HepG2 (cell line): ENCODE measurements around the gene ARHGAP10. TPM values are rescaled to one million over a fixed set of nuclear protein-coding genes. Genes with fewer than 3 reads are reported as not detected.

Source experiments
- FOXK2 ChIP-seq: fragments of 450-650 bp; IDR thresholded peaks from 2 replicates; pipeline ENCODE4 v1.6.1; 2016
- NCOA1 ChIP-seq: sonication (generic); formaldehyde crosslinking; IDR thresholded peaks from 2 replicates; pipeline ENCODE4 v1.9.0; 2021; ENCODE audit warnings: missing genetic modification reagents
- RFXAP ChIP-seq: sonication (generic); formaldehyde crosslinking; IDR thresholded peaks from 2 replicates; pipeline ENCODE4 v1.4.0; 2020; ENCODE audit warnings: missing genetic modification reagents, borderline replicate concordance
- ZNF841 ChIP-seq: sonication (generic); formaldehyde crosslinking; IDR thresholded peaks from 2 replicates; pipeline ENCODE4 v1.8.1; 2023; ENCODE audit warnings: missing genetic modification reagents, borderline replicate concordance
- polyA plus RNA-seq, 8 experiments: library from polyadenylated mRNA; depleted of rRNA in 3 of 8; stranded (reverse) in 7 of 8; unstranded in 1 of 8; fragments of >200 nt; fragmentation: Illumina TruSeq in 4 of 8; extraction: Trizol in 4 of 8; gene quantifications; 2 replicates each; pipeline versions ENCODE4 v1.2.1 to v1.2.3, GENCODE V29; 2011 to 2016; ENCODE audit warnings: low read depth in 4 of 8, missing spikeins in 1 of 8, mixed read lengths in 1 of 8; ENCODE audit not compliant: insufficient read depth in 1 of 8
- total RNA-seq, 5 experiments: library from RNA; depleted of rRNA; stranded (reverse); fragments of >200 nt; fragmentation: Illumina TruSeq; extraction: Trizol; gene quantifications; 2 replicates each; pipeline ENCODE4 v1.2.3, GENCODE V29; 2016; ENCODE audit warnings: low read depth in 1 of 5
- TF ChIP-seq, protein P1 (sequence below): IDR thresholded peaks from 2 replicates; pipeline ENCODE4 v1.4.0; 2020; ENCODE audit warnings: mild to moderate bottlenecking, missing genetic modification reagents
- TF ChIP-seq, protein P2 (sequence below): sonication (generic); formaldehyde crosslinking; IDR thresholded peaks from 2 replicates; pipeline ENCODE4 v1.8.1; 2023; ENCODE audit warnings: mild to moderate bottlenecking, missing genetic modification reagents, borderline replicate concordance
- TF ChIP-seq, protein P3 (sequence below): sonication (generic); formaldehyde crosslinking; IDR thresholded peaks from 2 replicates; pipeline ENCODE4 v1.5.0; 2020; ENCODE audit warnings: mild to moderate bottlenecking, missing genetic modification reagents, moderate library complexity

Gene ARHGAP10
- total and polyA plus RNA-seq, 2 of the 13 experiments (the other 11 are each of a cell fraction or from before 2014, with no cell fraction given) = 0.45 to 1.6 TPM

DNA sequence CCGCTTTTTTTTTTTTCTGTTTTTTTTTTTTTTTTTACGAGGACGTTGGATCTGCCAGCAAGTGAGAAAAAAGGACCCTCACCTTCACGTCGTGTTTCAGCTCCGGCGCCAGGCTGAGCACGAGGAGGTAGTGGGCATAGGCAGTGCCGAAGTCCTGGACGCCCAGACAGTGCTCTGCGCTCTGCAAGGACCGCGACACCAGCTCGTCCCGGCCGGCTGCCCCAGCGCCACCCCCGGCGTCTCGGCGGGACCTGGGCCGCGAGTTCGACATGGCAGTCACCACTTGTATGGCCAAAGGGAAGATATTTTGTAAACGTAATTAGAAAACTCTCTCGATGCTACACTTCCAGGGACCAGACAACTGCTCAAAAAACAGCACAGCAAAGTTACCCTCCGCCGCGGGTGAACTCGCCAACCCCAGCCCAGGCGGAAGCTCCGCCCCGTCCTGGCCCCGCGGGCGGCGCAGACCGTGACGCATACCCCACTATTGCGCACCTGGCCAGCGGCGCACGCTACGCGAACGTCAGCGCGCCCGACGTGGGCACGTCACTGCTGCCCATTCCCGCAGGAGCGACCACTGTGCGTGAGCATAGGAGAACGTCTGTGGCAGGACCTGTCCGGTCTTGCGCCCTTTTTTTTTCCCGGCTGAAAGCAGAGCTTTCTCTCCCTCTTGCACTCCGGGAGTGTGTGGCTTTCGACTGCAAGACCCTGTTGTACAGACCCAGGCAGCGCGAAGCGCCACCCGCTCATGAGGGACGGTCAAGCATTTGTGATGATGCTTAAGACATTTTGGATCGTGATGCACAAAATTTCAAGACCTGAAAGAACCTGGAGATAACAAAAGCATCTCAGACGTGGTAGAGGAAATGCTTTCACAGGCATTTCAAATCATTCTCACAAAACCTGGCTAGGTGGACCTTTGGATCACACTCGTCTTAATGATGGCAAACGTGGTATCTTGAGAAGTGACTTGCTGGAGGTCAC lies 47.9 kb upstream of the ARHGAP10 start, which contains the start of gene PRMT9 (continued):
- TF ChIP-seq, protein P1, sequence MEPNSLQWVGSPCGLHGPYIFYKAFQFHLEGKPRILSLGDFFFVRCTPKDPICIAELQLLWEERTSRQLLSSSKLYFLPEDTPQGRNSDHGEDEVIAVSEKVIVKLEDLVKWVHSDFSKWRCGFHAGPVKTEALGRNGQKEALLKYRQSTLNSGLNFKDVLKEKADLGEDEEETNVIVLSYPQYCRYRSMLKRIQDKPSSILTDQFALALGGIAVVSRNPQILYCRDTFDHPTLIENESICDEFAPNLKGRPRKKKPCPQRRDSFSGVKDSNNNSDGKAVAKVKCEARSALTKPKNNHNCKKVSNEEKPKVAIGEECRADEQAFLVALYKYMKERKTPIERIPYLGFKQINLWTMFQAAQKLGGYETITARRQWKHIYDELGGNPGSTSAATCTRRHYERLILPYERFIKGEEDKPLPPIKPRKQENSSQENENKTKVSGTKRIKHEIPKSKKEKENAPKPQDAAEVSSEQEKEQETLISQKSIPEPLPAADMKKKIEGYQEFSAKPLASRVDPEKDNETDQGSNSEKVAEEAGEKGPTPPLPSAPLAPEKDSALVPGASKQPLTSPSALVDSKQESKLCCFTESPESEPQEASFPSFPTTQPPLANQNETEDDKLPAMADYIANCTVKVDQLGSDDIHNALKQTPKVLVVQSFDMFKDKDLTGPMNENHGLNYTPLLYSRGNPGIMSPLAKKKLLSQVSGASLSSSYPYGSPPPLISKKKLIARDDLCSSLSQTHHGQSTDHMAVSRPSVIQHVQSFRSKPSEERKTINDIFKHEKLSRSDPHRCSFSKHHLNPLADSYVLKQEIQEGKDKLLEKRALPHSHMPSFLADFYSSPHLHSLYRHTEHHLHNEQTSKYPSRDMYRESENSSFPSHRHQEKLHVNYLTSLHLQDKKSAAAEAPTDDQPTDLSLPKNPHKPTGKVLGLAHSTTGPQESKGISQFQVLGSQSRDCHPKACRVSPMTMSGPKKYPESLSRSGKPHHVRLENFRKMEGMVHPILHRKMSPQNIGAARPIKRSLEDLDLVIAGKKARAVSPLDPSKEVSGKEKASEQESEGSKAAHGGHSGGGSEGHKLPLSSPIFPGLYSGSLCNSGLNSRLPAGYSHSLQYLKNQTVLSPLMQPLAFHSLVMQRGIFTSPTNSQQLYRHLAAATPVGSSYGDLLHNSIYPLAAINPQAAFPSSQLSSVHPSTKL (CRISPR knock-in tag) = peak; percentile 77
- TF ChIP-seq, protein P2, sequence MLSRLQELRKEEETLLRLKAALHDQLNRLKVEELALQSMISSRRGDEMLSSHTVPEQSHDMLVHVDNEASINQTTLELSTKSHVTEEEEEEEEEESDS = no peak; the same call in 1 of the 2 replicates
- no peak for TF ChIP-seq NCOA1 (CRISPR knock-in tag)
- no peak for TF ChIP-seq FOXK2
- TF ChIP-seq RFXAP (CRISPR knock-in tag) = peak; percentile 76
- no peak for TF ChIP-seq ZNF841 (CRISPR knock-in tag)
- TF ChIP-seq, protein P3, sequence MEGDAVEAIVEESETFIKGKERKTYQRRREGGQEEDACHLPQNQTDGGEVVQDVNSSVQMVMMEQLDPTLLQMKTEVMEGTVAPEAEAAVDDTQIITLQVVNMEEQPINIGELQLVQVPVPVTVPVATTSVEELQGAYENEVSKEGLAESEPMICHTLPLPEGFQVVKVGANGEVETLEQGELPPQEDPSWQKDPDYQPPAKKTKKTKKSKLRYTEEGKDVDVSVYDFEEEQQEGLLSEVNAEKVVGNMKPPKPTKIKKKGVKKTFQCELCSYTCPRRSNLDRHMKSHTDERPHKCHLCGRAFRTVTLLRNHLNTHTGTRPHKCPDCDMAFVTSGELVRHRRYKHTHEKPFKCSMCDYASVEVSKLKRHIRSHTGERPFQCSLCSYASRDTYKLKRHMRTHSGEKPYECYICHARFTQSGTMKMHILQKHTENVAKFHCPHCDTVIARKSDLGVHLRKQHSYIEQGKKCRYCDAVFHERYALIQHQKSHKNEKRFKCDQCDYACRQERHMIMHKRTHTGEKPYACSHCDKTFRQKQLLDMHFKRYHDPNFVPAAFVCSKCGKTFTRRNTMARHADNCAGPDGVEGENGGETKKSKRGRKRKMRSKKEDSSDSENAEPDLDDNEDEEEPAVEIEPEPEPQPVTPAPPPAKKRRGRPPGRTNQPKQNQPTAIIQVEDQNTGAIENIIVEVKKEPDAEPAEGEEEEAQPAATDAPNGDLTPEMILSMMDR = no peak
